Keratinocyte (primary cell): ENCODE data around the gene PTPRZ1. TPM values are rescaled to one million over a fixed set of nuclear protein-coding genes. Genes with fewer than 3 reads are reported as not detected.

Experiments
- DNase-seq: peaks from one replicate; pipeline ENCODE4 v3.0.0-alpha.2; 2011; ENCODE audit warnings: low read depth, missing footprints, low spot score
- FAIRE-seq: peaks from 2 replicates; lab custom pipeline; 2011; peaks lifted over from hg19 to GRCh38; lab: Jason Lieb, UNC
- H2AFZ ChIP-seq: 2 replicates; pipeline ENCODE4 v1.6.0; 2012; ENCODE audit warnings: low read length, control low read depth, inconsistent platforms; ENCODE audit not compliant: control insufficient read depth
- H3K27ac ChIP-seq: 2 replicates; pipeline ENCODE4 v1.5.1; 2011; ENCODE audit warnings: low read length; ENCODE audit not compliant: control insufficient read depth, insufficient read depth
- H3K27me3 ChIP-seq: 3 replicates; pipeline ENCODE4 v1.6.0; 2011; ENCODE audit warnings: low read length; ENCODE audit not compliant: control insufficient read depth, insufficient read depth; ENCODE audit errors: extremely low read depth
- H3K36me3 ChIP-seq, 2 experiments: 2 replicates in 1 of 2; 3 replicates in 1 of 2; pipeline ENCODE4 v1.5.1; 2011; ENCODE audit warnings: low read length in 2 of 2, mild to moderate bottlenecking in 1 of 2; ENCODE audit not compliant: control insufficient read depth in 2 of 2, insufficient read depth in 2 of 2; ENCODE audit errors: extremely low read depth in 1 of 2
- H3K4me1 ChIP-seq: 3 replicates; pipeline ENCODE4 v1.5.1; 2011; ENCODE audit warnings: low read length; ENCODE audit not compliant: control insufficient read depth, insufficient read depth; ENCODE audit errors: extremely low read depth
- H3K4me2 ChIP-seq: 3 replicates; pipeline ENCODE4 v1.6.0; 2011; ENCODE audit warnings: low read depth, low read length; ENCODE audit not compliant: control insufficient read depth, insufficient read depth; ENCODE audit errors: extremely low read depth
- H3K4me3 ChIP-seq, 3 experiments: fragments of 200-600 bp in 1 of 3; sonication (generic) in 1 of 3; 2 replicates in 2 of 3; 3 replicates in 1 of 3; pipeline ENCODE4 v1.5.1; 2011 to 2016; ENCODE audit warnings: low read length in 3 of 3, mild to moderate bottlenecking in 3 of 3, control low read depth in 2 of 3, inconsistent platforms in 1 of 3, low read depth in 1 of 3, mixed read lengths in 1 of 3, mixed run types in 1 of 3, moderate library complexity in 1 of 3; ENCODE audit not compliant: control insufficient read depth in 2 of 3, insufficient read depth in 2 of 3; ENCODE audit errors: extremely low read depth in 1 of 3
- H3K79me2 ChIP-seq: 2 replicates; pipeline ENCODE4 v1.6.0; 2012; ENCODE audit warnings: low read length; ENCODE audit not compliant: control insufficient read depth, insufficient read depth
- H3K9ac ChIP-seq: 3 replicates; pipeline ENCODE4 v1.6.0; 2011; ENCODE audit warnings: low read length; ENCODE audit not compliant: control insufficient read depth, insufficient read depth; ENCODE audit errors: extremely low read depth
- H3K9me1 ChIP-seq: 3 replicates; pipeline ENCODE4 v1.6.0; 2011; ENCODE audit warnings: low read length; ENCODE audit not compliant: control insufficient read depth, insufficient read depth; ENCODE audit errors: extremely low read depth
- H3K9me3 ChIP-seq: 2 replicates; pipeline ENCODE4 v1.5.1; 2012; ENCODE audit warnings: low read depth, low read length; ENCODE audit not compliant: control insufficient read depth
- H4K20me1 ChIP-seq: 3 replicates; pipeline ENCODE4 v1.6.0; 2011; ENCODE audit warnings: low read length; ENCODE audit not compliant: control insufficient read depth, insufficient read depth; ENCODE audit errors: extremely low read depth
- CTCF ChIP-seq, 3 experiments: IDR thresholded peaks in 1 of 3; conservative IDR thresholded peaks in 1 of 3; optimal IDR thresholded peaks in 1 of 3; 2 replicates in 2 of 3; 3 replicates in 1 of 3; pipeline versions ENCODE3 to v1.5.1; 2011; ENCODE audit warnings: low read length in 3 of 3, mild to moderate bottlenecking in 3 of 3, moderate library complexity in 2 of 3, control low read depth in 1 of 3, inconsistent platforms in 1 of 3; ENCODE audit not compliant: insufficient read depth in 2 of 3; ENCODE audit errors: extremely low read depth in 1 of 3
- EZH2 ChIP-seq: IDR thresholded peaks from one replicate; pipeline ENCODE4 v1.6.1; 2012; ENCODE audit warnings: inconsistent platforms, mild to moderate bottlenecking, low read length, moderate library complexity
- dilution Hi-C: fragments of 300-500 bp; cut with MboI; formaldehyde crosslinking; loops from one replicate; pipeline ENCODE4 v1.7.0; 2020; ENCODE audit warnings: low sequenced_read_pairs; ENCODE audit not compliant: extremely low pct_ligation_motif_present
- polyA plus RNA-seq, 5 experiments: library from polyadenylated mRNA; depleted of rRNA in 3 of 5; stranded (reverse) in 3 of 5; stranded (forward) in 1 of 5; unstranded in 1 of 5; fragments of >200 nt; gene quantifications; 1 replicate in 1 of 5; 2 replicates in 3 of 5; 3 replicates in 1 of 5; pipeline versions ENCODE4 v1.2.1 to v1.2.3, GENCODE V29; 2011 to 2012; ENCODE audit warnings: missing spikeins in 2 of 5, low read depth in 1 of 5, low replicate concordance in 1 of 5

PTPRZ1 gene
- polyA plus RNA-seq, 1 donor (not counting 4 experiments of a cell fraction or from before 2014, with no cell fraction given), result 58.3 TPM

- Histone ChIP-seq H3K36me3 (no peaks in the 10 kb centered on the region), H3K27ac (no peak overlapping the region), H3K9me3 (no peaks in the 10 kb centered on the region), H3K4me2 (no peak overlapping the region), H4K20me1 (no peaks in the 10 kb centered on the region), H2AFZ (no peak overlapping the region), H3K27me3 (no peaks in the 10 kb centered on the region), H3K4me1 (no peaks in the 10 kb centered on the region), H3K9ac (no peak overlapping the region), H3K79me2 (no peaks in the 10 kb centered on the region), H3K4me3 (no peak overlapping the region), H3K9me1 (no peaks in the 10 kb centered on the region)
- dilution Hi-C loops, result no loop called here
- no peak for DNase-seq
- TF ChIP-seq EZH2, result no peak
- TF ChIP-seq CTCF (optimal IDR thresholded peaks at IDR 0.05 in 1 of 3, IDR thresholded peaks at IDR 0.05 in 1 of 3, conservative IDR thresholded peaks at IDR 0.05 in 1 of 3; ENCODE audit: extremely low read depth in 1 of 3, insufficient read depth in 2 of 3, low read length in 3 of 3), result no peak
- no peak for FAIRE-seq
These were observed 43.2 kb downstream of the PTPRZ1 start for GRCh38 chr7:121916211-121916610.

- H2AFZ ChIP-seq, result no peak overlapping the region
- H3K27ac ChIP-seq, result no peak overlapping the region
- H3K9me1 ChIP-seq, result no peaks in the 10 kb centered on the region
- H3K9ac ChIP-seq, result no peak overlapping the region
- H3K4me3 ChIP-seq, result no peak overlapping the region
- no peaks in the 10 kb centered on the region for H3K4me1 ChIP-seq
- H3K36me3 ChIP-seq, result no peaks in the 10 kb centered on the region
- DNase-seq (no peak), FAIRE-seq (no peak)
- H3K27me3 ChIP-seq, result no peaks in the 10 kb centered on the region
- dilution Hi-C loops, result no loop called here
- TF ChIP-seq CTCF (optimal IDR thresholded peaks at IDR 0.05 in 1 of 3, IDR thresholded peaks at IDR 0.05 in 1 of 3, conservative IDR thresholded peaks at IDR 0.05 in 1 of 3; ENCODE audit: extremely low read depth in 1 of 3, insufficient read depth in 2 of 3, low read length in 3 of 3), result no peak
- H3K4me2 ChIP-seq, result no peak overlapping the region
- H3K9me3 ChIP-seq, result no peaks in the 10 kb centered on the region
- H4K20me1 ChIP-seq, result no peaks in the 10 kb centered on the region
- no peaks in the 10 kb centered on the region for H3K79me2 ChIP-seq
These were observed 47.0 kb downstream of the PTPRZ1 start for GRCh38 chr7:121919986-121920385.
